Body of pancreas (tissue), 4 donors: ENCODE data around the gene KCNMB1. TPM values are rescaled to one million over a fixed set of nuclear protein-coding genes. Genes with fewer than 3 reads are reported as not detected.

ENCODE experiments used
- ATAC-seq: fragments of 150-250 bp; one replicate; pipeline ENCODE4 v1.9.1; 2016
- DNase-seq, 4 donors: peaks; one replicate each; pipeline ENCODE4 v3.0.0-alpha.2; 2019
- H3K27ac ChIP-seq, 4 donors: fragments of 200-600 bp; sonication (generic); 1 replicate in 3 of 4; 2 replicates in 1 of 4; pipeline versions ENCODE4 v1.5.1 to v1.6.1; 2016 to 2019; ENCODE audit warnings: mild to moderate bottlenecking in 1 of 4, mixed read lengths in 1 of 4, moderate library complexity in 1 of 4
- H3K27me3 ChIP-seq, 2 donors: fragments of 200-600 bp; sonication (generic); one replicate each; pipeline ENCODE4 v1.6.0; 2016; ENCODE audit warnings: mild to moderate bottlenecking in 1 of 2
- H3K36me3 ChIP-seq, 2 donors: fragments of 200-600 bp; sonication (generic); replicated peaks in 1 of 2; 2 replicates each; pipeline ENCODE4 v1.5.1; 2016; ENCODE audit warnings: low read depth in 2 of 2; ENCODE audit not compliant: insufficient read depth in 1 of 2
- H3K4me1 ChIP-seq: fragments of 200-600 bp; sonication (generic); one replicate; pipeline ENCODE4 v1.6.0; 2016
- H3K4me3 ChIP-seq, 2 donors: fragments of 200-600 bp; sonication (generic); 1 replicate in 1 of 2; 2 replicates in 1 of 2; pipeline ENCODE4 v1.5.1; 2016 to 2019
- H3K9me3 ChIP-seq, 3 donors: fragments of 200-600 bp; sonication (generic); 1 replicate in 2 of 3; 2 replicates in 1 of 3; pipeline ENCODE4 v1.5.1; 2016
- POLR2A ChIP-seq, 3 donors: fragments of 450-650 bp; IDR thresholded peaks; one replicate each; pipeline ENCODE4 v1.6.1; 2016; ENCODE audit warnings: antibody characterized with exemption in 3 of 3, mild to moderate bottlenecking in 2 of 3
- WGBS, 2 donors: methylation state at CpG; one replicate each; pipeline ENCODE4 v1.1.5; 2017; 5-methylcytosine and 5-hydroxymethylcytosine counted together
- intact Hi-C: fragments of 100-400 bp; cut with DNase I; formaldehyde crosslinking; loops from one replicate; pipeline ENCODE4 v1.15.1; 2023
- total RNA-seq, 2 donors: library from RNA; depleted of rRNA; stranded (reverse); fragments of >200 nt; gene quantifications; one replicate each; pipeline ENCODE4 v1.1.0, GENCODE V29; 2016
- TF ChIP-seq, protein P1 (sequence below), 7 experiments: fragments of 450-650 bp in 4 of 7; fragments of 200-600 bp in 3 of 7; sonication (generic) in 3 of 7; IDR thresholded peaks; one replicate each; pipeline ENCODE4 v1.5.1; 2016 to 2019; ENCODE audit warnings: antibody characterized with exemption in 7 of 7

KCNMB1 gene
- total RNA-seq, 2 donors from 2014 or later, result 0.99 TPM; not detected in 1

DNA sequence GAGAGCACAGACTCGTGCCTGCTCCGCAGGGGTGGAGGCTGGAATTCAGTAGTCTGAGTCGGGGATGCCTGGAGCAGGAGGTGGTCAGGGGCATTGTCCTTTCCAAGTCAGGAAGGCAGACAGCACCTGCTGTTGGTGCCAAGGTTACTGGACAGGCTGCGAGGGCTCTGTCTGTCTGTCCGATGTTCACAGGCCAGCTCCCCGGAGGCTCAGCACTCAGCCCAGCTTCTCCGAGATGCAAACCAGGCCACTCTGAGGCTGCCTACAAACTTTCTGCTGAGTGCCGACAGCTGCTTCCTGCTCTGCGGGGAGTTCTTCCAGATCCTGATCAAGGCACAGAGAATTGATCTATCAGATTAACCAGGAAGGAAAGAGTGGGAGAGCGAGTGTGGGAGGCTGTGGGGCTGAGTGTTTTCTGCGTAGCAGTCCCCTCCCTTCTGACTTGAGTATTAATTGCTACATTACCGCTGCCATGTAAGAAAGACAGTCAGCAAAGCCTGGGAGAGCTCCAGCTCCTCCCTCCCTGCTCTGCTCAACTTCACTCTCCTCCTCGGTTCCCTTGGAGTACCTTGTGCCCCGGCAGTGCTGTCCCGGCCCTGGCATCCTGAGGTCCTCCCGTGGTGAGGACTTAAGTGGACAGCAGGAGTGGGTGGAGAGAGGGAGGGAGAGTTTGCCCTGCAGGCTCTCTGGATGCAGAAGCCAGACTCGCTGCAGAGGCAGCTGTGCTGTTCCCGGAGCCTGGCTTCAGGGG is 36.0 kb downstream of the KCNMB1 start:
- 22% methylated on average over 13 to 18 of the region's 18 CpGs for WGBS, 2 donors
- intact Hi-C loops, result no loop called here
- Histone ChIP-seq H3K36me3 (no peaks in the 10 kb centered on the region), H3K4me3 (no peak overlapping the region), H3K27me3 (no peaks in the 10 kb centered on the region), H3K9me3 (no peaks in the 10 kb centered on the region), H3K27ac (no peak overlapping the region), H3K4me1 (peaks cover 18% of the 10 kb centered on the region)
- no peak for TF ChIP-seq POLR2A (IDR thresholded peaks at IDR 0.05)
- TF ChIP-seq, protein P1, sequence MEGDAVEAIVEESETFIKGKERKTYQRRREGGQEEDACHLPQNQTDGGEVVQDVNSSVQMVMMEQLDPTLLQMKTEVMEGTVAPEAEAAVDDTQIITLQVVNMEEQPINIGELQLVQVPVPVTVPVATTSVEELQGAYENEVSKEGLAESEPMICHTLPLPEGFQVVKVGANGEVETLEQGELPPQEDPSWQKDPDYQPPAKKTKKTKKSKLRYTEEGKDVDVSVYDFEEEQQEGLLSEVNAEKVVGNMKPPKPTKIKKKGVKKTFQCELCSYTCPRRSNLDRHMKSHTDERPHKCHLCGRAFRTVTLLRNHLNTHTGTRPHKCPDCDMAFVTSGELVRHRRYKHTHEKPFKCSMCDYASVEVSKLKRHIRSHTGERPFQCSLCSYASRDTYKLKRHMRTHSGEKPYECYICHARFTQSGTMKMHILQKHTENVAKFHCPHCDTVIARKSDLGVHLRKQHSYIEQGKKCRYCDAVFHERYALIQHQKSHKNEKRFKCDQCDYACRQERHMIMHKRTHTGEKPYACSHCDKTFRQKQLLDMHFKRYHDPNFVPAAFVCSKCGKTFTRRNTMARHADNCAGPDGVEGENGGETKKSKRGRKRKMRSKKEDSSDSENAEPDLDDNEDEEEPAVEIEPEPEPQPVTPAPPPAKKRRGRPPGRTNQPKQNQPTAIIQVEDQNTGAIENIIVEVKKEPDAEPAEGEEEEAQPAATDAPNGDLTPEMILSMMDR (IDR thresholded peaks at IDR 0.05), result no peak
- DNase-seq (peak in 1 of 4 donors; percentile 35), ATAC-seq (peak; percentile 38)

DNA sequence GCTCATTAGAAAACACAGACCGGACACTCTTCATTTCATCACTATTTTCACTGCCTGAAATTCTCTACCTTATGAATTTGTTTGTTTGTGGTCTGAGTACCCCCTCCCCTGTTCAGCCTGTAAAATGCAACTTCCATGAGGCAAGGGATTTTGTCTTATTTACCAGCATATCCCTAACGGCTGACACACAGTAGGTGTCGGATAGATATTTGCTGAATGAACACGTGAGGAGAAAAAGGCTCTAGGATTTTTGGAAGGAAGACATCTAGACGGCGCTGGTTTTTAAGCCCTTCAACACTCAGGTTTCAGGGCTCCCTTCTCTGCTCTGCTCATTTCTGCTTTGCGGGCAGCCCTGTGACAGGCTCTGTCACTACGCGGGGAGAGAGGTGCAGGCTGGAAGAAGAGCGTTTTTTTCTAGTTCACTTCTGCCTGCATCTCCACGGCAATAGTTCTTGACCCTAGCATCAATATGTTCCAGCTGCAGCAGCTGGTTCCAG is 41.0 kb downstream of the KCNMB1 start:
- no peaks in the 10 kb centered on the region for H3K36me3 ChIP-seq
- H3K27ac ChIP-seq, result no peak overlapping the region
- intact Hi-C loops, result no loop called here
- no peak for ATAC-seq
- no peaks in the 10 kb centered on the region for H3K4me1 ChIP-seq
- DNase-seq, result no peak
- H3K4me3 ChIP-seq, result no peak overlapping the region
- H3K27me3 ChIP-seq, result no peaks in the 10 kb centered on the region
- TF ChIP-seq, protein P1 (IDR thresholded peaks at IDR 0.05), result no peak
- H3K9me3 ChIP-seq, result no peaks in the 10 kb centered on the region
- WGBS, 2 donors, result 32 to 45% methylated on average over 11 of the region's 11 CpGs

DNA sequence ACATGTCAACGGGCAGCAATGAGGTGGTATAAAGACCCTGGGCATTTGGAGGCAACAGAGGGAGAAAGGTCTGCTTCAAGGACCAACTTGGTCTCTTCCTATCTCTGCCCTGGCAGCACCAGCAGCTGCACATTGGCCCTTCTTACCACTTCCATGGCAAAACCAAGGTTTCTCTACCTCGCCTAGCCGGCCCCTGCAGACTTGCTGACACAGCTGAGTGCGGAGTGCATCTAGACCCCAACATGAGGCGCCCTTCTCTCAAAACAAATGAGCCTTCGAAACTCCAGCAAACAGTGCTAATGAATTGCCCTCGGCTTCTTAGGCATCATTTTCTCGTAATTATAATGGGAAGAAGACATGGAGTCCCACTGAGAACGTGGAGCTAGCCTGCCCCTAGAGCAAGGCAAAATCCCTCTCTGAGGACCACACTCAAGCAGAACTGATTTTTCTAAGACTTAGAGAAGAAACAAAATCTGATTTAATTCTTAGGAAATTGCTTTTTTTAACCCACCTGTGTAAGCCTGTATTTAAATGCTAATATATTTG is 42.1 kb downstream of the KCNMB1 start:
- DNase-seq (no peak), ATAC-seq (no peak)
- Histone ChIP-seq H3K36me3 (no peaks in the 10 kb centered on the region), H3K9me3 (no peaks in the 10 kb centered on the region), H3K4me1 (no peaks in the 10 kb centered on the region), H3K27ac (no peak overlapping the region), H3K4me3 (no peak overlapping the region), H3K27me3 (no peaks in the 10 kb centered on the region)
- TF ChIP-seq POLR2A (IDR thresholded peaks at IDR 0.05), result no peak
- intact Hi-C loops, result no loop called here
- WGBS, 2 donors, result 52 to 56% methylated on average over 9 of the region's 9 CpGs

DNA sequence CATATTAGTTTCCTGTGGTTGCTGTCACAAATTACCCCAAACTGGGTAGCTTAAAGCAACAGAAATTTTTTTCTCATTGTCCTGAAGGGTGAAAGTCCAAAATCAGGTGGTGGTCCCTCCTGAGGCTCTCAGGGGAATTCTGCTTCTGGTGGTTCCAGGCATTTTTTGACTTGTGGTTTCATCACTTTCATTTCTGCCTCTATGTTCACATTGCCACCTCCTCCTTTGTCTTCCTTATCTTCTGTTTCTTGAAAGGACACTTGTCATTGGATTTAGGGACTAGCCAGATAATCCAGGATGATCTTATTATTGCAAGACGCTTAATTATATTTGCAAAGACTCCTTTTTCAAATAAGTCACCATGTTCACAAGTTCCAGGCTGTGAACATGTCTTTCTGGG is 43.2 kb downstream of the KCNMB1 start:
- ATAC-seq (no peak), DNase-seq (no peak)
- H3K4me3 ChIP-seq, result no peak overlapping the region
- H3K36me3 ChIP-seq, result no peaks in the 10 kb centered on the region
- 58 to 76% methylated on average over 1 of the region's 1 CpG for WGBS, 2 donors
- no peaks in the 10 kb centered on the region for H3K9me3 ChIP-seq
- no peak overlapping the region for H3K27ac ChIP-seq
- no peaks in the 10 kb centered on the region for H3K27me3 ChIP-seq
- H3K4me1 ChIP-seq, result no peaks in the 10 kb centered on the region
- intact Hi-C loops, result no loop called here
- TF ChIP-seq POLR2A (IDR thresholded peaks at IDR 0.05), result no peak
- TF ChIP-seq, protein P1 (IDR thresholded peaks at IDR 0.05), result no peak

DNA sequence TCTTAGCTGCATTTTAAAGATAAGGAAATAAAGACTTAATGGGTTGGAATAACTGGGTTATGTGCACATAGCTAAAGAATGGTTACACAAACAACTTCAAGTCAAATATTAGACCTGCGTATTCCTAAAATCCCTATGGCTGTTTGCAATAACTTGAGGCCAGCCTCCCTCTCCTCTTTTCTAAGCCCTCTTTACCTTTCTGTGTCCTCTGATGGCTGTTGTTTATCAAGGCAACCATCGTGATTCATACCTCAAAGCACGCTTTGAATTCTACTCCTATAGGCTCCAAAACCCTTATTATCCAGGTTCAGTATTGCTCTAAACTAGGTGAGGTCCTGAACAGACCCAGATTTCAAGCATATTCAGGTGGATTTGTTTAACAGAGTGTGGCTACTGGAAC is 46.0 kb downstream of the KCNMB1 start:
- Histone ChIP-seq H3K9me3 (no peaks in the 10 kb centered on the region), H3K27ac (no peak overlapping the region), H3K4me3 (no peak overlapping the region), H3K27me3 (no peaks in the 10 kb centered on the region), H3K36me3 (no peaks in the 10 kb centered on the region), H3K4me1 (no peaks in the 10 kb centered on the region)
- no peak for TF ChIP-seq POLR2A (IDR thresholded peaks at IDR 0.05)
- TF ChIP-seq, protein P1 (IDR thresholded peaks at IDR 0.05), result no peak
- ATAC-seq, result no peak
- WGBS, 2 donors, result 67 to 72% methylated on average over 3 of the region's 3 CpGs
- DNase-seq, result no peak
- intact Hi-C loops, result no loop called here
